Heart right ventricle (tissue), 16 donors: Measurements from ENCODE around the gene DDX4. TPM values are rescaled to one million over a fixed set of nuclear protein-coding genes. Genes with fewer than 3 reads are reported as not detected.
"Not testable (repeated sequence)": the region's sequence is repeated elsewhere in the genome, so short reads cannot be mapped to it uniquely, and the experiment has no call there.

Source experiments
- ATAC-seq, 8 donors: fragments of 200-7000 bp; cut with Tn5 transposase; one replicate each; pipeline ENCODE4 v1.9.1; 2020; ENCODE audit warnings: mild to moderate bottlenecking in 8 of 8, moderate library complexity in 8 of 8, moderate number of reproducible peaks in 1 of 8
- DNase-seq, 2 donors: peaks; one replicate each; pipeline ENCODE4 v3.0.0-alpha.2; 2020
- H3K27ac ChIP-seq, 10 donors: fragments of 200-600 bp; sonication (generic) in 2 of 10; one replicate each; pipeline versions ENCODE4 v1.5.0 to v1.8.0; 2020 to 2022; ENCODE audit warnings: mild to moderate bottlenecking in 3 of 10
- H3K27me3 ChIP-seq, 7 donors: fragments of 200-600 bp; one replicate each; pipeline ENCODE4 v1.8.0; 2021 to 2022; ENCODE audit warnings: mild to moderate bottlenecking in 2 of 7
- H3K36me3 ChIP-seq, 9 donors: fragments of 200-600 bp; sonication (generic) in 1 of 9; one replicate each; pipeline versions ENCODE4 v1.5.0 to v1.8.0; 2020 to 2022; ENCODE audit warnings: mild to moderate bottlenecking in 2 of 9
- H3K4me1 ChIP-seq, 9 donors: fragments of 200-600 bp; sonication (generic) in 1 of 9; one replicate each; pipeline versions ENCODE4 v1.5.0 to v1.8.0; 2020 to 2022; ENCODE audit warnings: mild to moderate bottlenecking in 4 of 9
- H3K4me3 ChIP-seq, 10 donors: fragments of 200-600 bp; sonication (generic) in 2 of 10; one replicate each; pipeline versions ENCODE4 v1.5.0 to v1.8.0; 2020 to 2022; ENCODE audit warnings: mild to moderate bottlenecking in 7 of 10, moderate library complexity in 2 of 10
- H3K9me3 ChIP-seq, 11 donors: fragments of 200-600 bp in 10 of 11; sonication (generic) in 2 of 11; one replicate each; pipeline versions ENCODE4 v1.5.0 to v1.8.0; 2013 to 2022; ENCODE audit warnings: mild to moderate bottlenecking in 2 of 11, control low read depth in 1 of 11, moderate library complexity in 1 of 11
- WGBS, 2 donors: extraction: QIAGEN DNeasy Blood & Tissue Kit; methylation state at CpG; one replicate each; pipeline ENCODE4 v1.1.7; 2013; ENCODE audit warnings: inconsistent platforms in 1 of 2; 5-methylcytosine and 5-hydroxymethylcytosine counted together
- intact Hi-C, 10 donors: fragments of 100-400 bp; cut with DNase I; formaldehyde crosslinking; loops; one replicate each; pipeline versions ENCODE4 v1.11.1 to v1.14.2; 2022
- polyA plus RNA-seq, 2 donors: library from polyadenylated mRNA; stranded (reverse); fragments of 200-250 nt; gene quantifications; one replicate each; pipeline ENCODE4 v1.2.3, GENCODE V29; 2013
- total RNA-seq, 10 donors: library from RNA; stranded (reverse); fragmentation: NEBNext Ultra II Directional in 3 of 10; extraction: Animal tissue kit (Norgen Biotek cat#: 25700) in 3 of 10; gene quantifications; one replicate each; pipeline versions ENCODE4 v1.2.1 to v1.2.4, GENCODE V29; 2021 to 2023
- TF ChIP-seq, protein P1 (sequence below), 9 donors: fragments of 200-600 bp; sonication (generic) in 2 of 9; IDR thresholded peaks; one replicate each; pipeline versions ENCODE4 v1.5.0 to v1.8.0; 2021 to 2022; ENCODE audit warnings: antibody characterized with exemption in 9 of 9, mild to moderate bottlenecking in 5 of 9, moderate library complexity in 1 of 9
- donor health status: Arrhythmogenic right ventricular cardiomyopathy.
- donor health status: ischemic (EF 13 %, LVEDD 7.1; RV severe dilation, severe dysfunction).
- donor health status: healthy with polysubstance abuse.
- donor health status: DM: no; HTN: yes; CAD: no.
- donor health status: DM: no; HTN: no; CAD: no.
- donor health status: ischemic (EF 25% LVEDD 6.9; RV normal size, moderate dysfunction).
- donor health status: ischemic (EF 25% LVEDD 5.7; RV mildly dilated, moderate dysfunction).
- donor health status: healthy.
- donor health status: DM: yes; HTN: yes; CAD: no.
- donor health status: Ischemic cardiomyopathy.
- donor health status: ischemic (EF 35%, LVEDD 5.7; RV mildly dilated, moderate dysfunction).
- donor health status: nonischemic (EF 11% LVEDD 7.7; RV severe dilation, severe dysfunction).
- donor health status: DM: yes; HTN: yes; CAD: no.
- donor health status: PGD.
- donor health status: ischemic (EF 29% LVEDD 5.4; RV normal size, mild dysfunction).
- donor health status: nonischemic (EF 23%, LVEDD 6.1; RV moderate dilation, normal function).

Gene DDX4
- total and polyA plus RNA-seq, 12 donors = not detected

DNA sequence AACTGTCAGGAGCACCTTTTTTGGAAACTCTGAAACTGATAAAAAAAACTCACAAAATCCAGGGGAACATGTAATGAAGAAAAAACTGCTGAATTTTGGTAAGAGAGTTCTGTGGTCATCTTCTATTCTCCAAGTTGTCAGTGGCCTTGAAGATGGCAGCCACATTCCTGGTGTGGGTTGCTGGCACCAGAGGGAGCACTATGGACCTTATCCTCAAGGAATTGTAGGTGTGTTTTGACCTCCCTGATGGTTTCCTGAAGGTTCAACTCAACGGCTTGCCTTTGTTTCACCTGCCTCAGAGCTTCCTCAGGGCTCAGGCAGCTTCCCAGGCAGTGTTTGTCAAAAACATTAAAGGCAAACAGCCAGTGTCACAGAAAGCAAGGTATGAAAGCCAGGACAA, 23.5 kb upstream of the DDX4 start:
- H3K4me3 ChIP-seq = no peak overlapping the region
- no peaks in the 10 kb centered on the region for H3K27me3 ChIP-seq
- peaks cover 0 to 5% (median 0%) of the 10 kb centered on the region in 11 donors for H3K9me3 ChIP-seq
- H3K36me3 ChIP-seq = peaks cover 0 to 3% (median 0%) of the 10 kb centered on the region in 9 donors
- ATAC-seq (no peak), DNase-seq (no peak)
- TF ChIP-seq, protein P1, sequence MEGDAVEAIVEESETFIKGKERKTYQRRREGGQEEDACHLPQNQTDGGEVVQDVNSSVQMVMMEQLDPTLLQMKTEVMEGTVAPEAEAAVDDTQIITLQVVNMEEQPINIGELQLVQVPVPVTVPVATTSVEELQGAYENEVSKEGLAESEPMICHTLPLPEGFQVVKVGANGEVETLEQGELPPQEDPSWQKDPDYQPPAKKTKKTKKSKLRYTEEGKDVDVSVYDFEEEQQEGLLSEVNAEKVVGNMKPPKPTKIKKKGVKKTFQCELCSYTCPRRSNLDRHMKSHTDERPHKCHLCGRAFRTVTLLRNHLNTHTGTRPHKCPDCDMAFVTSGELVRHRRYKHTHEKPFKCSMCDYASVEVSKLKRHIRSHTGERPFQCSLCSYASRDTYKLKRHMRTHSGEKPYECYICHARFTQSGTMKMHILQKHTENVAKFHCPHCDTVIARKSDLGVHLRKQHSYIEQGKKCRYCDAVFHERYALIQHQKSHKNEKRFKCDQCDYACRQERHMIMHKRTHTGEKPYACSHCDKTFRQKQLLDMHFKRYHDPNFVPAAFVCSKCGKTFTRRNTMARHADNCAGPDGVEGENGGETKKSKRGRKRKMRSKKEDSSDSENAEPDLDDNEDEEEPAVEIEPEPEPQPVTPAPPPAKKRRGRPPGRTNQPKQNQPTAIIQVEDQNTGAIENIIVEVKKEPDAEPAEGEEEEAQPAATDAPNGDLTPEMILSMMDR (IDR thresholded peaks at IDR 0.05) = no peak
- peaks cover 0 to 15% (median 13%) of the 10 kb centered on the region in 9 donors for H3K4me1 ChIP-seq
- 58 to 65% methylated on average over 1 of the region's 1 CpG for WGBS, 2 donors
- H3K27ac ChIP-seq = no peak overlapping the region
- intact Hi-C loops = loop anchor here in 6 of 10 donors (5.0 to 10.0 kb wide), 5 partner anchors 200 to 490 kb away; no protein-coding TSS in a partner anchor

DNA sequence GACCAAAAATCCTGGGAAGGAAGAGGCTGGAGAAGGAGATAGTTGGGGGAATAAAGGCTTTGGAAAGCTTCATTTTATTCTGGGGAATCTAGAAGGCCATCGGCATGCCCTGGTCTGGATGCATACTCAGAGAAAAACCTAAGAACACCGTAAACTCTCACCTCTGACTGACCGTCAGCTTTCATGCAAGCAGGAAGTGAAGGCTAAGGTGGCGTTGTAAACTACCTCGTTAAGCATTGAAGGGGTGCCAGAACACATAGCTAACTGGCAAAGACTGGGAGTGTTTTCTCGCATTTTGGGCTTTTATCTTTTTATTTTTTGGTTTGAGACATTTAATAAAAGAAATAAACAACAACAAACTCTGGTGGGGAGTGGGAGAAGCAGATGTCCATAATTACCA, 23.1 kb upstream of the DDX4 start:
- Histone ChIP-seq H3K36me3 (no peaks in the 10 kb centered on the region), H3K4me3 (no peak overlapping the region), H3K9me3 (peaks cover 0 to 5% (median 0%) of the 10 kb centered on the region in 11 donors), H3K27ac (no peak overlapping the region), H3K27me3 (no peaks in the 10 kb centered on the region), H3K4me1 (peaks cover 0 to 15% (median 13%) of the 10 kb centered on the region in 9 donors)
- TF ChIP-seq, protein P1 (IDR thresholded peaks at IDR 0.05) = no peak
- intact Hi-C loops = loop anchor here in 6 of 10 donors (5.0 to 10.0 kb wide), 5 partner anchors 200 to 490 kb away; no protein-coding TSS in a partner anchor
- no peak for ATAC-seq
- WGBS, 2 donors = 79 to 83% methylated on average over 6 of the region's 6 CpGs
- DNase-seq = no peak

DNA sequence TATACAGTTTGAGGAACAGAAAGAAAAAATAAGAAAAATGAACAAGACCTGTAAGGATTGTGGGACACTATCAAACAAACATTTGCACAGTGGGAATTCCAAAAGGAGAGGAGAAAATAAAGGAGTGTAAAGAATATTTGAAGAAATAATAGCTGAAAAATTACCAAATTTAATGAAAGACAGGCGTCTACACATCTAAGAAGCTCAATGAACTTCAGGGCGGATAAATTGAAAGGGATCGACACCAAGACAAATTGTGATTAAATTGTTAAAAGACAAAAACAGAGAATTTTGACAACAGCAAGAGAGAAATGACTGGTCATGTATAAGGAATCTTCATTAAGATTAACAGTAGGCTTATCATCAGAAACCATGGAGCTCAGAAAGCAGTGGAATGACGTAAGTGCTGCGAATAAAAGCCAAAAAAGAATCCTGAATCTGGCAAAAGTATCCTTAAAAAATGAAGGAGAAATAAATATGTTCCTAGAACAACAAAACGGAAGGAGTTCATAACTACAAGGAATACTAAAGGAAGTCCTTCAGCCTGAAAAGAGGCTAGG, 22.3 kb upstream of the DDX4 start:
- H3K4me3 ChIP-seq = no peak overlapping the region
- peaks cover 0 to 15% (median 13%) of the 10 kb centered on the region in 9 donors for H3K4me1 ChIP-seq
- intact Hi-C loops = loop anchor here in 6 of 10 donors (10.0 kb wide), 4 partner anchors 199 to 489 kb away; no protein-coding TSS in a partner anchor
- H3K27me3 ChIP-seq = no peaks in the 10 kb centered on the region
- peaks cover 0 to 5% (median 0%) of the 10 kb centered on the region in 11 donors for H3K9me3 ChIP-seq
- no peak for ATAC-seq
- no peak for DNase-seq
- TF ChIP-seq, protein P1 (IDR thresholded peaks at IDR 0.05) = no peak
- H3K36me3 ChIP-seq = no peaks in the 10 kb centered on the region
- H3K27ac ChIP-seq = no peak overlapping the region
- 91 to 93% methylated on average over 6 of the region's 6 CpGs for WGBS, 2 donors

DNA sequence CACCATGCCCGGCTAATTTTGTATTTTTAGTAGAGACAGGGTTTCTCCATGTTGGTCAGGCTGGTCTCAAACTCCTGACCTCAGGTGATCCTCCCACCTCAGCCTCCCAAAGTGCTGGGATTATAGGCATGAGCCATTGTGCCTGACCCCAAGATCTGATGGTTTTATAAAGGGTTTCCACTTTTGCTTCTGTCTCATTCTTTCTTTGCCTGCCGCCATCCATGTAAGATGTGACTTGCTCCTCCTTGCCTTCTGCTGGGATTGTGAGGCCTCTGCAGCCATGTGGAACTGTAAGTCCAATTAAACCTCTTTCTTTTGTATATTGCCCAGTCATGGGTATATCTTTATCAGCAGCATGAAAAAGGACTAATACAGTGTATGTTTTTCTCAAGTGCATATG, 18.8 kb upstream of the DDX4 start:
- 93 to 94% methylated on average over 2 of the region's 2 CpGs for WGBS, 2 donors
- not testable (repeated sequence) for H3K4me3 ChIP-seq, H3K27ac ChIP-seq, H3K27me3 ChIP-seq, H3K9me3 ChIP-seq, H3K36me3 ChIP-seq, DNase-seq, H3K4me1 ChIP-seq, ATAC-seq
- intact Hi-C loops = loop anchor here in 6 of 10 donors (10.0 kb wide), 4 partner anchors 196 to 486 kb away; no protein-coding TSS in a partner anchor

DNA sequence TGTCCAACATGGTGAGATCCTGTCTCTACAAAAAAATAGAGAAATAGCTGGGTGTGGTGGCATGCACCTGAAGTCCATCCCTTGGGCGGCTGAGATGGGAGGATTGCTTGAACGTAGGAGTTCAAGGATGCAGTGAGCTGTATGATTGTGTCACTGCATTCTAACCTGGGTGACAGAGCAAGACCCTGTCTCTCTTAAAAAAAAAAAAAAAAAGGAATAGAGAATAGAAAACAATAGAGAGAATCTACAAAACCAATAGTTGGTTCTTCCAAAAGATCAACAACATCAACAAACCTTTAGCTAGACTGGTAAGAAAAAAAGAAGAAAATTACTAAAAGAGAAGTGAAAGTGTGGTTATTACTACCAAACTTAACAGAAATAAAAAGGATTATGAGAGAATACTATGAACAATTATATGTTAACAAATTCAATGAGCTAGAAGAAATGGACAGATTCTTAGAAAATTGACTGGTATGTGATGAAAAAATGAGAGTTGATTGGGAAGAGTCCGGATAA, 17.6 kb upstream of the DDX4 start:
- Histone ChIP-seq H3K27me3 (no peaks in the 10 kb centered on the region), H3K9me3 (peaks cover 0 to 3% (median 0%) of the 10 kb centered on the region in 11 donors), H3K4me1 (no peaks in the 10 kb centered on the region), H3K27ac (no peak overlapping the region), H3K36me3 (no peaks in the 10 kb centered on the region), H3K4me3 (no peak overlapping the region)
- DNase-seq = no peak
- WGBS, 2 donors = 93 to 99% methylated on average over 3 of the region's 3 CpGs
- no peak for ATAC-seq
- TF ChIP-seq, protein P1 (IDR thresholded peaks at IDR 0.05) = no peak
- intact Hi-C loops = loop anchor here in 1 of 10 donors (10.0 kb wide), 1 partner anchor 195 kb away; no protein-coding TSS in a partner anchor
